ENCODE measurements around the gene ZNF777.

DNA sequence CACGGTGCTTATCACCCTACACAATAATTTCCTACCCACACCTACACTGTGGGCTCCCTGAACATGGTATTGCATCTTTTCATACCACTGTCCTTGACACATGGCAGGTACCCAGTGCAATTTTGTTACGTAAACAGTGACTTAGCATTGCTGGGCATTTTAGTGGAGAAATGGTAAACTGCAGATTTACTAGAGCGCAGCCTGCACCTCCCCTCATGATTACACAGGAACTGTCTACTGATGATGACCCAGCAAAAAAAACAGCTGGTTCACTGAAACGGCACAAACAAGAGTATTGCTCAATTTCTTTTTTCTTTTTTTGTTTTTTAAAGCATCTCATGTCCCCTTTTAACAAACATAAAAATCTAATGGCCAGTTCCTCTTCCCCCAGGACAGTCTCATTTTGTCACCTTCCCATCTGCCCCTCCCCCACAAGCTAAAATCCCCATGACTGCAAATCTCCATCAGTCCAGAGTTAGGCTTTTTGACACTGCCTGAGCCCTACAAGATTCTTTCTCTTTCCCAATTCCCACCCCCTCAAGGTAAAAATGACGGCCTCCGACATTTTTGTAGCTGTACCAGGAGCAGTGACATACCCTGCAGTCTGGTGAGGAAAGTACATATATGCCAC, 34.0 kb upstream of the ZNF777 start:
- TF ChIP-seq, protein P1, sequence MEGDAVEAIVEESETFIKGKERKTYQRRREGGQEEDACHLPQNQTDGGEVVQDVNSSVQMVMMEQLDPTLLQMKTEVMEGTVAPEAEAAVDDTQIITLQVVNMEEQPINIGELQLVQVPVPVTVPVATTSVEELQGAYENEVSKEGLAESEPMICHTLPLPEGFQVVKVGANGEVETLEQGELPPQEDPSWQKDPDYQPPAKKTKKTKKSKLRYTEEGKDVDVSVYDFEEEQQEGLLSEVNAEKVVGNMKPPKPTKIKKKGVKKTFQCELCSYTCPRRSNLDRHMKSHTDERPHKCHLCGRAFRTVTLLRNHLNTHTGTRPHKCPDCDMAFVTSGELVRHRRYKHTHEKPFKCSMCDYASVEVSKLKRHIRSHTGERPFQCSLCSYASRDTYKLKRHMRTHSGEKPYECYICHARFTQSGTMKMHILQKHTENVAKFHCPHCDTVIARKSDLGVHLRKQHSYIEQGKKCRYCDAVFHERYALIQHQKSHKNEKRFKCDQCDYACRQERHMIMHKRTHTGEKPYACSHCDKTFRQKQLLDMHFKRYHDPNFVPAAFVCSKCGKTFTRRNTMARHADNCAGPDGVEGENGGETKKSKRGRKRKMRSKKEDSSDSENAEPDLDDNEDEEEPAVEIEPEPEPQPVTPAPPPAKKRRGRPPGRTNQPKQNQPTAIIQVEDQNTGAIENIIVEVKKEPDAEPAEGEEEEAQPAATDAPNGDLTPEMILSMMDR (IDR thresholded peaks at IDR 0.05; ENCODE audit: low read depth, low read length, poor library complexity, severe bottlenecking): no peak
- no peak for TF ChIP-seq EZH2phosphoT487 (IDR thresholded peaks at IDR 0.05; ENCODE audit: borderline replicate concordance, low read length)

Data from DOHH2 (cell line).